WERI-Rb-1 (cell line): ENCODE results near the gene TWIST2.

Experiments
- DNase-seq: peaks from one replicate; pipeline ENCODE4 v3.0.0-alpha.2; 2020
- H3K27ac ChIP-seq: fragments of 250-450 bp; sonication (Bioruptor Pico); 2 replicates; pipeline ENCODE4 v1.5.1; 2020; ENCODE audit warnings: mild to moderate bottlenecking, moderate library complexity
- H3K27me3 ChIP-seq: fragments of 250-450 bp; sonication (Bioruptor Pico); 2 replicates; pipeline ENCODE4 v1.5.1; 2021; ENCODE audit warnings: mild to moderate bottlenecking, low read depth, moderate library complexity; ENCODE audit not compliant: insufficient read depth, severe bottlenecking
- H3K36me3 ChIP-seq: fragments of 250-450 bp; sonication (Bioruptor Pico); 2 replicates; pipeline ENCODE4 v1.5.1; 2020; ENCODE audit warnings: mild to moderate bottlenecking, moderate library complexity
- H3K4me3 ChIP-seq: 2 replicates; pipeline ENCODE4 v1.5.1; 2011; ENCODE audit warnings: low read depth, mild to moderate bottlenecking, control low read depth, low read length
- H3K9me3 ChIP-seq: fragments of 250-450 bp; sonication (Bioruptor Pico); 2 replicates; pipeline ENCODE4 v1.5.1; 2021; ENCODE audit warnings: mild to moderate bottlenecking, moderate library complexity; ENCODE audit not compliant: severe bottlenecking
- CTCF ChIP-seq: IDR thresholded peaks from 2 replicates; pipeline ENCODE4 v1.5.1; 2011; ENCODE audit warnings: low read depth, mild to moderate bottlenecking, control low read depth, inconsistent platforms, low read length

Gene TWIST2

GRCh38 chr2:238868067-238868524 lies 20.2 kb downstream of the TWIST2 start:
- DNase-seq, result no peak
- no peak for TF ChIP-seq CTCF
- Histone ChIP-seq H3K27me3 (peaks cover 79% of the 10 kb centered on the region), H3K36me3 (no peaks in the 10 kb centered on the region), H3K27ac (no peak overlapping the region), H3K9me3 (no peaks in the 10 kb centered on the region), H3K4me3 (no peak overlapping the region)

- no peak overlapping the region for H3K4me3 ChIP-seq
- no peak for TF ChIP-seq CTCF
- DNase-seq, result no peak
- H3K36me3 ChIP-seq, result no peaks in the 10 kb centered on the region
- no peak overlapping the region for H3K27ac ChIP-seq
- H3K27me3 ChIP-seq, result peaks cover 79% of the 10 kb centered on the region
- H3K9me3 ChIP-seq, result no peaks in the 10 kb centered on the region
Observed at GRCh38 chr2:238868616-238869292, 20.9 kb downstream of the TWIST2 start.

- DNase-seq, result no peak
- no peaks in the 10 kb centered on the region for H3K9me3 ChIP-seq
- H3K4me3 ChIP-seq, result no peak overlapping the region
- H3K36me3 ChIP-seq, result no peaks in the 10 kb centered on the region
- TF ChIP-seq CTCF, result no peak
- H3K27ac ChIP-seq, result no peak overlapping the region
- H3K27me3 ChIP-seq, result peaks cover 79% of the 10 kb centered on the region
Observed at GRCh38 chr2:238869293-238870124, 21.6 kb downstream of the TWIST2 start.

GRCh38 chr2:238870261-238870660 lies 22.4 kb downstream of the TWIST2 start:
- no peak for DNase-seq
- H3K4me3 ChIP-seq, result no peak overlapping the region
- H3K9me3 ChIP-seq, result no peaks in the 10 kb centered on the region
- no peak for TF ChIP-seq CTCF
- H3K27ac ChIP-seq, result no peak overlapping the region
- H3K36me3 ChIP-seq, result no peaks in the 10 kb centered on the region
- H3K27me3 ChIP-seq, result peaks cover 79% of the 10 kb centered on the region

GRCh38 chr2:238872026-238872425 lies 24.1 kb downstream of the TWIST2 start:
- Histone ChIP-seq H3K27ac (no peak overlapping the region), H3K36me3 (no peaks in the 10 kb centered on the region), H3K27me3 (peaks cover 79% of the 10 kb centered on the region), H3K9me3 (no peaks in the 10 kb centered on the region), H3K4me3 (no peak overlapping the region)
- no peak for DNase-seq
- no peak for TF ChIP-seq CTCF
